ENCODE results near the gene IRS4.

DNA sequence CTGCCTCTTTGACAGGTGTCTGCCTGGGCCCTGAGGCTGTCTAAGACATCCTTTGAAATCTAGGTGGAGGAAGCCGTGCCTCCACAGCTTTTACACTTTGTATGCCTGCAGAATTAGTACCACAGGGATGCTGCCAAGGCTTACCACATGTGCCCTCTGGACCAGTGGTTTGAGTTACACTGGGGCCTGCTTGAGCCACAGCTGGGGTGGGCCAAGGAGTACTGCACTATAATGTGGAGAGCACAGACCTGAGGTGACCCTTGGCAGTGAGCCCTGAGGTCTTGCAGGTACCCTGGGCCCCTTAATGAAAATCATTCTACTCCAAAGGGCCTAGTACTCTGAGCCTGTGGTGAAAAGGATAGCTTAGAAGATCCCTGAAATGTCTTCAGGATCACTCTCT lies 27.2 kb upstream of the IRS4 start:
- TF ChIP-seq YY1 (IDR thresholded peaks at IDR 0.05; ENCODE audit: insufficient read depth, insufficient read length) (no peak), ZNF274 (IDR thresholded peaks at IDR 0.05; ENCODE audit: low read depth, low read length) (no peak), SUZ12 (IDR thresholded peaks at IDR 0.05; ENCODE audit: extremely low read depth, insufficient read depth, insufficient read length) (no peak)

Measured in NT2/D1 (cell line).